Mucosa of rectum (tissue), 2 donors: ENCODE measurements around the gene CLK3.
A peak's percentile ranks its signal among the peaks of the same experiment; 100 is the strongest.

Source experiments
- H3K27ac ChIP-seq, 2 donors: one replicate each; pipeline ENCODE4 v1.7.0; 2013; ENCODE audit warnings: inconsistent platforms in 2 of 2, low read depth in 2 of 2, low read length in 2 of 2
- H3K27me3 ChIP-seq, 2 donors: one replicate each; pipeline ENCODE4 v1.7.0; 2013; ENCODE audit warnings: low read length in 2 of 2; ENCODE audit not compliant: control insufficient read depth in 2 of 2, insufficient read depth in 2 of 2
- H3K36me3 ChIP-seq, 2 donors: one replicate each; pipeline ENCODE4 v1.7.0; 2013; ENCODE audit warnings: low read length in 2 of 2; ENCODE audit not compliant: control insufficient read depth in 2 of 2, insufficient read depth in 2 of 2
- H3K4me1 ChIP-seq, 2 donors: one replicate each; pipeline ENCODE4 v1.7.0; 2013; ENCODE audit warnings: low read length in 2 of 2, mild to moderate bottlenecking in 1 of 2; ENCODE audit not compliant: control insufficient read depth in 2 of 2, insufficient read depth in 2 of 2
- H3K4me3 ChIP-seq, 2 donors: one replicate each; pipeline ENCODE4 v1.7.0; 2013; ENCODE audit warnings: low read length in 2 of 2
- H3K9ac ChIP-seq, 2 donors: one replicate each; pipeline ENCODE4 v1.7.0; 2013; ENCODE audit warnings: low read length in 2 of 2, low read depth in 1 of 2, mild to moderate bottlenecking in 1 of 2
- H3K9me3 ChIP-seq, 2 donors: one replicate each; pipeline ENCODE4 v1.7.0; 2013; ENCODE audit warnings: low read length in 2 of 2; ENCODE audit not compliant: control insufficient read depth in 2 of 2
- donor health status: healthy.
- donor health status: Normal muscosa, but diverticular disease.

Gene CLK3

GRCh38 chr15:74611834-74612233 lies 3.8 kb upstream of the CLK3 start:
- Histone ChIP-seq H3K9ac (no peak overlapping the region), H3K27ac (no peak overlapping the region), H3K36me3 (no peaks in the 10 kb centered on the region), H3K9me3 (no peaks in the 10 kb centered on the region), H3K4me1 (peaks cover 4 to 6% of the 10 kb centered on the region in 2 donors), H3K27me3 (peaks cover 0 to 1% of the 10 kb centered on the region in 2 donors), H3K4me3 (no peak overlapping the region)

DNA sequence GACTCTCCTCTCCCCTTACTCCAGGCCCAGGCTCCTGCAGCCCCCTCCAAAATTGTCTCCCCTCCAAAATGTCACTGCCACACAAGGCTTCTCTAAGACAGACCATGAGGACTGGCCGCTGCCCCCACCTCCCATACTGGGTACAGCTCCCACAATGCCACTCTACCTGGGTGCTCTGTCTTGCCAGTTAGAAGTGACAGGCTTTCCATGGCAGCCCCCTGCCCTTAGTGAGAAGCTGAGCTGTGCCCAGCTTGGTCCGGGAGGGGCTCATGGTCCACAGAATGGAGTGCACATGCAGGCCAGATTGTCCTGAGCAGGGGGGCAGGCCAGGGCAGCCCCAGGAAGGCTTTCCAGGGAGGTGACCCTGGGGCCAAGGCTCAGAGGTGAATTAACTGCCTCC lies 3.0 kb upstream of the CLK3 start:
- H3K4me3 ChIP-seq: no peak overlapping the region
- peaks cover 0 to 1% of the 10 kb centered on the region in 2 donors for H3K27me3 ChIP-seq
- H3K9me3 ChIP-seq: no peaks in the 10 kb centered on the region
- H3K36me3 ChIP-seq: no peaks in the 10 kb centered on the region
- no peak overlapping the region for H3K9ac ChIP-seq
- H3K27ac ChIP-seq: no peak overlapping the region
- H3K4me1 ChIP-seq: peaks cover 13 to 14% of the 10 kb centered on the region in 2 donors

DNA sequence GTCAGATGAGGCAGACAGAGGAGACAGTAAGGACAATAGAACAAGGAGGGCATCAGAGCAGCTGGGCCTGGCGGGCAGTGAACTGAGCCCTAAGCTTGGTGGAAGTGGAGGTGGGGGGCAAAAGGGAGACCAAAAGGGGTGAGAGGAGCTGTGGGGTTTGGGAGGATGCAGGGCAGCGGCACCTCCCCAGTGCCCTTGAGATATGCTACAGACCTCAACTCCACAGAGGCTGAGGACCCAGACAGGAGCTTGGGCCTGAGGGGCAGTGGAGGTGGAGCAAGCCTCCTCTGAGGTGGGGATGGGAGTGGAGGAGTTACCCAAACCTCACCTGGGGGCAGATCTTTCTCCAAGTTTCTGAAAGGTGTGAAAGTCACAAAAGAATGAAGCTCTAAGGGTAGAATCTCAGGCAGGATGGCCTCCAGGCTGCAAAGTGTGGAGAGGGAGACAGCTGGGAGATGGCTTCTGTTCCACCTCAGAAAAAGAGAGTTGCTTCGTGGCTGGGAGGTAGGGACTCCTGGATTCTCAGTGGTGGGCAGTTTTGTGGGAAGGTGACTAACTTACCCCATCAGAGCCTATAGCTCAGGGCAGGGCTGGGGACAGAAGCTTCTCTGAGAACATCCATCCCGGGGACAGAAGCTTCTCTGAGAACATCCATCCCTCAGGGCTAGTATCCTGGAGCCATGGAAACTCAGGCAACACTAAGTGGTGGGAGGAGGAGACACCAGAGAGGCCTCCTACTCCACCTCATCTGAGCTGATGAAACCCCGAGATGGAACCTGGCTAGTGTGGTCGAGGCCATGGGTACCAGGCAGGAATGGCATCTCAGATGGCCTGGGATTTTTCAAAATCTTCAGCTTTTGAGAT lies 2.3 kb upstream of the CLK3 start:
- Histone ChIP-seq H3K36me3 (peaks cover 0 to 2% of the 10 kb centered on the region in 2 donors), H3K27me3 (peaks cover 0 to 1% of the 10 kb centered on the region in 2 donors), H3K27ac (no peak overlapping the region), H3K4me1 (peaks cover 19 to 20% of the 10 kb centered on the region in 2 donors), H3K4me3 (no peak overlapping the region), H3K9ac (no peak overlapping the region), H3K9me3 (no peaks in the 10 kb centered on the region)

DNA sequence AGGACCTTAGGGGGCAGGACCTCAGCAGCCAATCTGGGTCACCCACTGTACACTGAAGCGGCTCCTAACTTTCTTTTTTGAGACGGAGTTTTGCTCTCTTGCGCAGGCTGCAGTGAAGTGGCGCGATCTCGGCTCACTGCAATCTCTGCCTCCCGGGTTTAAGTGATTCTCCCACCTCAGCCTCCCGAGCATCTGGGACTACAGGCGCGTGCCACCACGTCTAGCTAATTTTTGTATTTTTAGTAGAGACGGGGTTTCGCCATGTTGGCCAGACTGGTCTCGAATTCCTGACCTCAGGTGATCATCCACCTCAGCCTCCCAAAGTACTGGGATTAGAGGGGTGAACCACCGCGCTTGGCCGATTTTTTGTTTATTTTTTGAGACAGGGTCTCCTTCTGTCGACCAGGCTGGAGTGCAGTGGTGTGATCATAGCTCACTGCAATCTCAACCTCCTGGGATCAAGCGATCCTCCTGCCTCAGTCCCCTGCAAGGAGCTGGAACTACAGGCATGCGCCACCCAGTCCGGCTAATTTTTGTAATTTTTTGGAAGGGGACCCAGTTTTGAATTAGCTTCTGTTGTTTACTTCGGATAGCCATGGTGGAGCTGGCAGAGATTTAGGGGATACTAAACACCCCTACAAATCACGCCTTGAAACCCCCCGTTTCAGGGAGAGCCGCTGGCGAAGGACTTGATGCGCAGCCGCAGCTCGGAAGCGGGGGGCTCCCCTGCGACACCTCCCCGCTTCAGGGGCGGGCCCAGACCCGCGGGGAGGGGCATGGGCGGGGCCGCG lies 1.5 kb upstream of the CLK3 start:
- no peaks in the 10 kb centered on the region for H3K27me3 ChIP-seq
- H3K9ac ChIP-seq: peak overlapping the region in 1 of 2 donors; percentile 100
- peaks cover 22 to 24% of the 10 kb centered on the region in 2 donors for H3K4me1 ChIP-seq
- H3K4me3 ChIP-seq: peak overlapping the region; percentile 95 to 97
- H3K27ac ChIP-seq: peak overlapping the region; percentile 98
- H3K36me3 ChIP-seq: peaks cover 1 to 3% of the 10 kb centered on the region in 2 donors
- H3K9me3 ChIP-seq: no peaks in the 10 kb centered on the region

- Histone ChIP-seq H3K36me3 (peaks cover 9 to 11% of the 10 kb centered on the region in 2 donors), H3K4me3 (peak overlapping the region; percentile 95 to 97), H3K9ac (peak overlapping the region; percentile 99 to 100), H3K9me3 (no peaks in the 10 kb centered on the region), H3K27ac (peak overlapping the region; percentile 98), H3K4me1 (peaks cover 22 to 24% of the 10 kb centered on the region in 2 donors), H3K27me3 (no peaks in the 10 kb centered on the region)
These were observed 710 bp upstream of the CLK3 start for GRCh38 chr15:74614744-74615507.

- Histone ChIP-seq H3K27ac (peak overlapping the region; percentile 98), H3K9me3 (no peaks in the 10 kb centered on the region), H3K27me3 (no peaks in the 10 kb centered on the region), H3K4me3 (peak overlapping the region; percentile 95 to 97), H3K9ac (peak overlapping the region; percentile 100), H3K36me3 (peaks cover 24 to 26% of the 10 kb centered on the region in 2 donors), H3K4me1 (peaks cover 27% of the 10 kb centered on the region in 2 donors)
These were observed 817 bp downstream of the CLK3 start for GRCh38 chr15:74616366-74616939.

DNA sequence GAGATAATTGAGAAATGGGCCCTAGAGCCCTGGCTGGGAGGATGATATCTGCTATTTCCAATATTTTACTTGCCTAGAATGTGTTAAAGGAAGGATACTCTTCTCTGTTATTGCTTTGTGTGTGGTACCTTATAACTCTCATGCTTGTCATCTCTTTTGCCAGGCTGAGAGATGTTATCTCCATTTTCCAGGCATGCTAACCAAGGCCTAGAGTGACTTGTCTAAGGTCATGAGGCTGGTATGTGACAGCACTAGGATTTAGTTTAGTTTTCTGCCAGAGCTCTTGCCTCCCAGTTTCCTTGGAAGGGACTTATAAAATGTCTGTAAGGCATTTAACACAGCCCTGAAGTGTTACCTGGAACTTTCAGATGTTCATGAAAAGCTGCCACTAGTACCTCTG lies 1.4 kb downstream of the CLK3 start:
- peaks cover 27% of the 10 kb centered on the region in 2 donors for H3K4me1 ChIP-seq
- H3K27ac ChIP-seq: peak overlapping the region in 1 of 2 donors; percentile 98
- H3K36me3 ChIP-seq: peaks cover 29 to 31% of the 10 kb centered on the region in 2 donors
- peak overlapping the region; percentile 95 to 97 for H3K4me3 ChIP-seq
- no peaks in the 10 kb centered on the region for H3K9me3 ChIP-seq
- peak overlapping the region; percentile 100 for H3K9ac ChIP-seq
- no peaks in the 10 kb centered on the region for H3K27me3 ChIP-seq

- no peaks in the 10 kb centered on the region for H3K9me3 ChIP-seq
- no peak overlapping the region for H3K4me3 ChIP-seq
- peaks cover 27% of the 10 kb centered on the region in 2 donors for H3K4me1 ChIP-seq
- no peak overlapping the region for H3K27ac ChIP-seq
- peaks cover 49 to 52% of the 10 kb centered on the region in 2 donors for H3K36me3 ChIP-seq
- H3K27me3 ChIP-seq: no peaks in the 10 kb centered on the region
- no peak overlapping the region for H3K9ac ChIP-seq
These were observed 3.4 kb downstream of the CLK3 start for GRCh38 chr15:74618841-74619596.
